HCT116 (cell line): Measurements from ENCODE around the gene RILPL1.

Experiments used
- CTCF ChIP-seq, 3 experiments: fragments of 200-600 bp in 1 of 3; sonication (generic) in 1 of 3; IDR thresholded peaks in 2 of 3; conservative IDR thresholded peaks in 1 of 3; 2 replicates each; pipeline ENCODE4 v1.5.1; 2012 to 2017; ENCODE audit warnings: low read depth in 2 of 3, low read length in 2 of 3, antibody characterized with exemption in 1 of 3, borderline replicate concordance in 1 of 3, control low read depth in 1 of 3, mild to moderate bottlenecking in 1 of 3, mixed read lengths in 1 of 3, mixed run types in 1 of 3, moderate library complexity in 1 of 3; ENCODE audit not compliant: insufficient read depth in 1 of 3
- EZH2 ChIP-seq: fragments of 200-600 bp; sonication (generic); IDR thresholded peaks from 2 replicates; pipeline ENCODE4 v1.6.1; 2017; ENCODE audit warnings: antibody characterized with exemption, mixed run types
- FOSL1 ChIP-seq: IDR thresholded peaks from 2 replicates; pipeline ENCODE4 v1.6.1; 2012; ENCODE audit warnings: low read depth
- MAX ChIP-seq: IDR thresholded peaks from 2 replicates; pipeline ENCODE4 v1.6.1; 2012
- POLR2A ChIP-seq: IDR thresholded peaks from 2 replicates; pipeline ENCODE4 v1.7.0; 2011; ENCODE audit warnings: borderline replicate concordance; ENCODE audit not compliant: insufficient read depth, insufficient read length; ENCODE audit errors: extremely low read depth
- POLR2AphosphoS5 ChIP-seq: IDR thresholded peaks from 2 replicates; pipeline ENCODE4 v1.6.1; 2011; ENCODE audit warnings: mild to moderate bottlenecking, low read depth, low read length, moderate library complexity
- REST ChIP-seq: IDR thresholded peaks from 2 replicates; pipeline ENCODE4 v1.6.1; 2012; ENCODE audit warnings: low read depth
- SP1 ChIP-seq: IDR thresholded peaks from 2 replicates; pipeline ENCODE4 v1.6.1; 2012; ENCODE audit warnings: low read depth
- YY1 ChIP-seq: IDR thresholded peaks from 2 replicates; pipeline ENCODE4 v1.6.1; 2011; ENCODE audit warnings: low read length, low read depth, moderate library complexity, mild to moderate bottlenecking; ENCODE audit not compliant: insufficient replicate concordance; ENCODE audit errors: extremely low read depth

GRCh38 chr12:123522164-123522563, 11.4 kb downstream of the RILPL1 start:
- TF ChIP-seq EZH2, result no peak
- no peak for TF ChIP-seq SP1
- TF ChIP-seq CTCF (IDR thresholded peaks at IDR 0.05 in 2 of 3, conservative IDR thresholded peaks at IDR 0.05 in 1 of 3; ENCODE audit: borderline replicate concordance in 1 of 3, insufficient read depth in 1 of 3, low read depth in 2 of 3, low read length in 2 of 3), result no peak
- TF ChIP-seq MAX, result no peak
- no peak for TF ChIP-seq FOSL1
- no peak for TF ChIP-seq POLR2AphosphoS5
- no peak for TF ChIP-seq POLR2A
- TF ChIP-seq YY1, result no peak
- no peak for TF ChIP-seq REST
